Sciatic nerve (tissue), 2 donors: ENCODE measurements around the gene PMF1. TPM values are rescaled to one million over a fixed set of nuclear protein-coding genes. Genes with fewer than 3 reads are reported as not detected.

Source experiments
- ATAC-seq: fragments of 200-7000 bp; cut with Tn5 transposase; one replicate; pipeline ENCODE4 v1.9.1; 2020; ENCODE audit warnings: mild to moderate bottlenecking, moderate library complexity
- DNase-seq: peaks from one replicate; pipeline ENCODE4 v3.0.0-alpha.2; 2020; ENCODE audit warnings: low spot score
- intact Hi-C: fragments of 100-400 bp; cut with DNase I; formaldehyde crosslinking; loops from one replicate; pipeline ENCODE4 v1.14.2; 2022
- total RNA-seq: library from RNA; stranded (reverse); fragmentation: NEBNext Ultra II Directional; extraction: Animal tissue kit (Norgen Biotek cat#: 25700); gene quantifications from one replicate; pipeline ENCODE4 v1.2.1, GENCODE V29; 2021
- donor health status: DM: no; HTN: no; CAD: no.
- donor health status: DM: no; HTN: no; CAD: no.

PMF1 gene
- total RNA-seq, 1 donor from 2014 or later = 37.4 TPM

GRCh38 chr1:156249593-156249992 is 36.8 kb downstream of the PMF1 start:
- DNase-seq = no peak
- no peak for ATAC-seq
- intact Hi-C loops = no loop called here

DNA sequence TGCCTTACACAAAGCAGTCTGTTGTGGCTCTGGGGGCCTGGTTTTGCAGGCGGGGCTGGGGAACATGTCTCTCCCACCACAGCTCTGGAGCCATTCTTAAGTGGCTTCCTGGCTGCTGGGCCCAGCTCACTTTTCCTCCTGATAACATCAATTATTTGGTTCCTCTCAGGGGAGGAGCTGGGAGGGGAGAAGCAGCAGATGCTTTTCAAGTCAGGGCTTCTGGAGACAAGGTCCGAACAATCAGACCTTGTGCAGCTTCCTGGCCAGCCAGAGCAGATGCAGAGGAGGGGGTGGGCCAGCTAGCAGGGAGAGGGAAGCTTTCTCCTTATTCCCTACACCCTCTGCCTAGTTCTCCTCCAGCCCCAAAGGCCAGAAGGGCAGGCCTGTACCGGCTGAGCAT is 38.7 kb downstream of the PMF1 start:
- ATAC-seq (no peak), DNase-seq (no peak)
- intact Hi-C loops = no loop called here

- DNase-seq (no peak), ATAC-seq (no peak)
- intact Hi-C loops = no loop called here
Measured at GRCh38 chr1:156253634-156254033, 40.8 kb downstream of the PMF1 start.

- ATAC-seq = no peak
Measured at GRCh38 chr1:156257711-156258110, 44.9 kb downstream of the PMF1 start.

GRCh38 chr1:156258859-156259258 is 46.1 kb downstream of the PMF1 start:
- intact Hi-C loops = no loop called here
- no peak for ATAC-seq

More at GRCh38 chr1:156257711-156258110, 44.9 kb downstream of the PMF1 start:
- intact Hi-C loops = no loop called here
- DNase-seq = no peak

DNA sequence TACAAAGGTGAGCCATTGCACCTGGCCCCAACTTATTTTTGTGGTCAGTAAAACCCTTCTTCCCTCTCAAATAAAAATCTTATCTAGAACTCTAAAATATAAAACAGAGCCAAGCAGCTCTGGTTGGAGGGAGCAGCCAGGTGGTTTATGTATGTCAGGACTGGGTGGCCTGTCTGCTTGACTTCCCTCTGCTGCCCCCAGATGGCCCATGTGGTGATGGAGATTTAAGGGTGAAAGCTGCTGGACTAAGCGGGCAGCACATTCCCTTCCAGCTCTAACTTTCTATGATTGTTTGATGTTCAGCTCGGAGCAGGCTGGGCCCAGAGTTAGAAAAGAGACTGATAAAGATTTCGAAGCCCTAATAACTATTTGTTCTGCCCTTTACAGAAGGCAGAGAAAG is 47.0 kb downstream of the PMF1 start:
- DNase-seq (no peak), ATAC-seq (no peak)
- intact Hi-C loops = no loop called here

More at GRCh38 chr1:156258859-156259258, 46.1 kb downstream of the PMF1 start:
- DNase-seq = no peak

GRCh38 chr1:156260896-156261295 is 48.1 kb downstream of the PMF1 start:
- peak; percentile 28 for ATAC-seq
- intact Hi-C loops = no loop called here
- DNase-seq = no peak

- DNase-seq = no peak
- no peak for ATAC-seq
- intact Hi-C loops = no loop called here
Measured at GRCh38 chr1:156262461-156263287, 49.9 kb downstream of the PMF1 start.

GRCh38 chr1:156263288-156263655 is 50.5 kb downstream of the PMF1 start:
- no peak for ATAC-seq
- intact Hi-C loops = no loop called here

DNA sequence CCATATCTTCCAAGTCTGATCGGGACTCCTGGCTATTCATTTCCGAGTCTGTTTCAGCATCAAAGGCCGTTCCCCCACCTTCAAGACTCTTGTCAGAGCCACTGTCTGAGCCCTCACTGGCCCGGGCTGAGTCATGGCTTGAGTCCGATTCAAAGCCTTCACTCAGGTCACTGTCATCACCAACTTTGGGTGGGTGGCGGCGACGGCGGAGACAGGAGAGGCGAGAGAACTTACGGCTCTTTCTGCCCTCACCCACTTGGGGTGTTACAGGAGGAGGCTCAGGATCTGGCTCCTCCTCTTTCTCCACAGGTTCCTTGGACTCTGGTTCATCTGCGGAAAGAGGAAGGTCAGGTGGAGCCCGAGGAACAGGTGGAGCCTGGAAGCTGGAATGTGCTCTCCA is 53.2 kb downstream of the PMF1 start:
- DNase-seq (no peak), ATAC-seq (no peak)
- intact Hi-C loops = no loop called here

More at GRCh38 chr1:156263288-156263655, 50.5 kb downstream of the PMF1 start:
- DNase-seq = no peak

DNA sequence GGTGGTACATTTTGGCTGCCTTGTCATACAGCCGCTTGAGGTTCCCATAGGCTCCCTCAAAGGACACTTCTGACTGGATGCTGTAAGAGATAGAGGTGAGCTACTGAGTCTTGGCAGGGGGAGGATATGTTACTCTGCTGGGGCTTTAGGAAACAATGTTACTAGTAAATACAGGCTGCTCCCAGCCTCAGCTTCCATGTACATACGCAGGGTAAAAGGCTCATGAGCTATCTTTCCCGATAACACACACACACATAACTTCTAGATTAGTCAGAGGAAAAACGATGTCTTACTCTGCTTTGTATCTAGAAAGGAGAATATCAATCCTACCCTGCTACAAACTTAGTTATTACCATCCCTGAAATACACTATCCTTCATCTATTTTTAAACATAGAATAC is 55.5 kb downstream of the PMF1 start:
- DNase-seq (no peak), ATAC-seq (no peak)
- intact Hi-C loops = no loop called here

DNA sequence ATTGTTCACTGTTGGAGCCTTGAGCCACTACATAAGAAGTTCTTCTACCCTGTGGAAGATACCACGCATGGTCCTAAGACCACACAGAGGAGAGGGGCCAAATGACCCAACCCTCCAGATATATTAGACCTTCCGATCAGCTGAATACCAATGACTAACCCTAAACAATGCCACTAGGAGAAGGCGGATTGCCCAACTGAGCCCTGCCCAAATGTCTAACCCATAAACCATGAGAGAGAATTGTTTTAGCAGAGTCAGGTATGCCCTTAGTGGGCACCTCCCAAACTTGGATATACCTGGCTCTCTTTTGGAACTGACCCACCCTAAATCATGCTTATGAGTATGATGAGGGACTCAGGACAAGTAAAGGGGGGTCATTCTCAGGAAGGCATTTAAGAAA is 57.5 kb downstream of the PMF1 start:
- DNase-seq (no peak), ATAC-seq (no peak)
- intact Hi-C loops = no loop called here

- intact Hi-C loops = no loop called here
- no peak for DNase-seq
- ATAC-seq = peak; percentile 79
Measured at GRCh38 chr1:156276532-156276931, 63.7 kb downstream of the PMF1 start.

DNA sequence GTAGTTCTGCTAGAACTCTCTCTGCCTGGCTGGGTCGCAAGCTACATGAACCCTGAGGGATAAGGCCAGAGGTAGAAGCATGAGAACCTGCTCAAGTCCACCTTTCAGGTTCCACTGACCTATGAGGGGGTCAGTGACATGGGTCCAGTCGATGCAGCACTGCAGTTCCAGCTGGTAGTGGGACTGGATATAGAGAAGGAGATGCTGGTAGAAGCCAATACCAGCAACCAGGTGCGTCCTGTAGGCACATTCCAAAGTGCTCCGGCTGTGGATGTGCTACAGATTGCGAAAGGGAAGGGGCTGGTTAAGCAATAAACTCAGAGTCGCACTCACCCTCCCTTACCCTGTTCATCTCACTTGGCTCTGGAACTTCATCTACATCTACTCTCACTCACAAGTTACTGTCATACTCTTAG is 64.2 kb downstream of the PMF1 start:
- DNase-seq = no peak
- intact Hi-C loops = no loop called here
- peak; percentile 72 for ATAC-seq

GRCh38 chr1:156279837-156280236 is 67.0 kb downstream of the PMF1 start:
- intact Hi-C loops = no loop called here
- ATAC-seq = no peak
- no peak for DNase-seq

DNA sequence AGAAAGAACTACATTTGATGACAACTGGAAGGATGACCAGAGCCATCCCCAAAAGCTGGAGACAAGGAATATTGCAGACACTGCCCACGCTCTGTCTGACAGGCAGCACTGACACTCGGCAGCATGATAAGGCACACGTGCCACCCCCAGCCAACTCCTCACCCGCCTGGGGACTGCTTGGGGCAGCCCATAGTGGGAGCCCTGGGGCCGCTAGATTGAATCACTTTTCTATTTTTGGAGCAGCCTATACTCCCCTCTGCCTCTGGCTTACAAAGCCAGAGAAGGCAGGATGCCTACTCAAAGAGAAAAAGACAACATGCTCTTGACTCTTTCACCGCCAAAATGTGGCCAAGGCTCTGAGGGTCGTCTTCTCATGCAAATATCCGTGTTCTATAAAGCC is 68.5 kb downstream of the PMF1 start:
- intact Hi-C loops = no loop called here
- DNase-seq (no peak), ATAC-seq (no peak)

GRCh38 chr1:156281693-156282478 is 69.1 kb downstream of the PMF1 start:
- intact Hi-C loops = no loop called here
- DNase-seq (no peak), ATAC-seq (no peak)

DNA sequence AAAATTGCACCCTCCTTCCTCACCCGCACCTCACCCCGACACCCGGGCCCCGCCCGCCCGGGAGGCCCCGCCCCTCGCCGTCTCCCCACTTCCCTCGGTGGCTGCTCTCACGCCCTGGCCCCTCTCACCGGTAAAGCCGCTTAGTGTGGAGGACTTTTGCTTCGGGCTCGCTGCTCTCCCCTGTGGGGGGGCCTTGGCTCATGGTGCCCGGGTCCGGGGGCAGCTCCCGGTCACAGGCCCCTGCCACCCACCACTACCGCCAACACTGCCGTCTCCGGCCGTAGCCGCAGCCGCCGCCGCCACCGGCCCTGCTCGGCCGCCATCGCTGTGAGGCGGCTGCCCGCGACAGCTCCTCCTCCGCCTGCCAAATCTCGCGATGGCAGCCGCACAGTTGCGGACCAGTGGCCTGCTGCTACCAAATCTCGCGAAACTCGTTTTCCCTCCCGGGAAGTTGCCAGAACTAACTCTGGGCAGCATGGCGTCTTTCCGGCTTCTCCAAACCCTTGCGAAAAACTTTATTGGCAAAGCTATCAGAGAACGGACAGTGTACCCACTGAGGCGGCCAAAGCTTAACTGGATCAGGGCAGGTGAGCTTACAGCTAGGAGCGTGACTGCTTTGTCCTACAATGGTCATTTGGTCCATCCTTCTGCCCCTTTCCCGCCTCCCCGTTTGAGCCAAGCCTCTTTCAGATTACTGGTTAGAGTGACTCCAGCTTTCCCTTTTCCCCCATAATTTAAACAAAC is 69.8 kb downstream of the PMF1 start, which contains the start of gene SMG5:
TSS of gene SMG5 (minus strand) at position 347 of the 744 bp plus-strand sequence. CDS start at position 202, 145 bp downstream.
- intact Hi-C loops = no loop called here
- DNase-seq (peak; percentile 98), ATAC-seq (peak; percentile 97)

- DNase-seq = no peak
- intact Hi-C loops = no loop called here
- no peak for ATAC-seq
Measured at GRCh38 chr1:156283521-156283920, 70.7 kb downstream of the PMF1 start.
